Measurements from ENCODE around the gene NAA60. TPM values are rescaled to one million over a fixed set of nuclear protein-coding genes. Genes with fewer than 3 reads are reported as not detected.

NAA60 gene
- total and polyA plus RNA-seq, 12 donors: 16.9 to 96.3 (median 52.3) TPM

DNA sequence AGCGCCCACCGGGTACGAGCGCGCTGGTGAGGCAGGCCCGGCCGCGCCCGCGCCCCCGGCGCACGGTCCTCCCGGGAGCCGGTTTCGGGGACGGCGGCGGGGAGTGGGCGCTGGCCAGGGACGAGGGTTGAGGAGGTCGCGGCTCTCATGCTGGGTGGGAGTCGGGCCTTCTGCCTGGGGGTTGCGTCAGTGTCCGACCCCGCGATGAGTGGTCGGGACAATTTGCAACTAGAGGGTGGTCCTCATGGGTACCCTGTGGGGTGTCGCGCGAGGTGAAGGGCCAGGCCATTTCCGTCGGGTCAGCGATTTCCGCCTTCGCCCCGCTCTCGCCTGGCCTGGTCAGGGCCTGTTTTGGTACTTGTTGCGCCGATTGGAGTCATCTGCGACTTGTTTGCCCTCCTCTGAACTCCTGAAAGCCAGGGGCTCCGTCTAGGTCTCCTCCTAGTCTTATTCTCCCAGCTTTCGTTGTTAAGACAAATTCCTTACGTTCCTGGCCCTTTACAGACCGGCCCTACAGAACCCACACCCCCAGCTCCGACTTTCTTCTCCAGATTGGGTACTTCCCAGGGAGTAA is 14.9 kb downstream of the NAA60 start:
- WGBS, 4 donors: 0 to 1% (median 0%) methylated on average over 8 to 47 of the region's 47 CpGs
- Histone ChIP-seq H3K36me3 (replicated peaks in 1 of 2) (no peaks in the 10 kb centered on the region), H3K4me3 (peak overlapping the region; percentile 7 to 93 (median 56)), H3K27ac (peak overlapping the region; percentile 89 to 99 (median 94)), H3K27me3 (no peaks in the 10 kb centered on the region), H3K4me1 (replicated peaks in 1 of 2) (peaks cover 30 to 51% of the 10 kb centered on the region in 2 donors), H3K9me3 (replicated peaks in 1 of 3) (no peaks in the 10 kb centered on the region)
- no peak for TF ChIP-seq POLR2A (IDR thresholded peaks at IDR 0.05)
- TF ChIP-seq, protein P1, sequence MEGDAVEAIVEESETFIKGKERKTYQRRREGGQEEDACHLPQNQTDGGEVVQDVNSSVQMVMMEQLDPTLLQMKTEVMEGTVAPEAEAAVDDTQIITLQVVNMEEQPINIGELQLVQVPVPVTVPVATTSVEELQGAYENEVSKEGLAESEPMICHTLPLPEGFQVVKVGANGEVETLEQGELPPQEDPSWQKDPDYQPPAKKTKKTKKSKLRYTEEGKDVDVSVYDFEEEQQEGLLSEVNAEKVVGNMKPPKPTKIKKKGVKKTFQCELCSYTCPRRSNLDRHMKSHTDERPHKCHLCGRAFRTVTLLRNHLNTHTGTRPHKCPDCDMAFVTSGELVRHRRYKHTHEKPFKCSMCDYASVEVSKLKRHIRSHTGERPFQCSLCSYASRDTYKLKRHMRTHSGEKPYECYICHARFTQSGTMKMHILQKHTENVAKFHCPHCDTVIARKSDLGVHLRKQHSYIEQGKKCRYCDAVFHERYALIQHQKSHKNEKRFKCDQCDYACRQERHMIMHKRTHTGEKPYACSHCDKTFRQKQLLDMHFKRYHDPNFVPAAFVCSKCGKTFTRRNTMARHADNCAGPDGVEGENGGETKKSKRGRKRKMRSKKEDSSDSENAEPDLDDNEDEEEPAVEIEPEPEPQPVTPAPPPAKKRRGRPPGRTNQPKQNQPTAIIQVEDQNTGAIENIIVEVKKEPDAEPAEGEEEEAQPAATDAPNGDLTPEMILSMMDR (IDR thresholded peaks at IDR 0.05): no peak
- intact Hi-C loops (cut with DNase I): no loop called here
- peak; percentile 34 to 68 (median 44) for DNase-seq

DNA sequence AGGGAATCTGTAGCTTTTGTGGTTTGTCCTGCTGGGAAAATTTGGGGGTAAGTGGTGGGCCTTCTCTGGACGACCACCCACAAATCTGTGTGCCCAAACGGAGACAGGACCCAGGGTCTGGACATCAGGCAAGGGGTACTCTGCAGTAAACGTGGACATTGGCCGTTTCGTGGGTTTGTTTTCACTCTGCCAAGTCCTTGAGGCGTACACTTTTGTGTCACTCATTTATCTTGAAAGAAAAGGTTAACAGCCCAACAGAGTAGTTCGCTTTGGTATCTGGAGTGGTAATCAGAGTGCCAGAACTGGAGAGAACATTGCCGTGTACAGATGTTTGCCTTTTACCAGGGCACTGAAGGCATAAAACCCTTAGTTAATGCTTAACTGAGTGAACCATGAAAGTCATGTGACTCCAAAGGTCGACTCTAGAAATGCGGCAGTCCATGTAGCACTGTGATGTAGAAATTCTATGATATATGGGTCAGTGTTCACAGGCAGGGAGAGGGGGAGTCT is 15.4 kb downstream of the NAA60 start:
- H3K9me3 ChIP-seq (replicated peaks in 1 of 3): no peaks in the 10 kb centered on the region
- WGBS, 4 donors: 1 to 6% (median 4%) methylated on average over 10 of the region's 10 CpGs
- H3K4me3 ChIP-seq: peak overlapping the region; percentile 7 to 93 (median 56)
- TF ChIP-seq POLR2A (IDR thresholded peaks at IDR 0.05): peak in 1 of 2 donors; percentile 44
- TF ChIP-seq, protein P1 (IDR thresholded peaks at IDR 0.05): peak in 1 of 6 experiments; percentile 1
- no peaks in the 10 kb centered on the region for H3K36me3 ChIP-seq (replicated peaks in 1 of 2)
- H3K27ac ChIP-seq: peak overlapping the region; percentile 89 to 99 (median 94)
- intact Hi-C loops (cut with DNase I): no loop called here
- no peaks in the 10 kb centered on the region for H3K27me3 ChIP-seq
- peak in 1 of 7 donors; percentile 60 for DNase-seq
- H3K4me1 ChIP-seq (replicated peaks in 1 of 2): peaks cover 30 to 57% of the 10 kb centered on the region in 2 donors

DNA sequence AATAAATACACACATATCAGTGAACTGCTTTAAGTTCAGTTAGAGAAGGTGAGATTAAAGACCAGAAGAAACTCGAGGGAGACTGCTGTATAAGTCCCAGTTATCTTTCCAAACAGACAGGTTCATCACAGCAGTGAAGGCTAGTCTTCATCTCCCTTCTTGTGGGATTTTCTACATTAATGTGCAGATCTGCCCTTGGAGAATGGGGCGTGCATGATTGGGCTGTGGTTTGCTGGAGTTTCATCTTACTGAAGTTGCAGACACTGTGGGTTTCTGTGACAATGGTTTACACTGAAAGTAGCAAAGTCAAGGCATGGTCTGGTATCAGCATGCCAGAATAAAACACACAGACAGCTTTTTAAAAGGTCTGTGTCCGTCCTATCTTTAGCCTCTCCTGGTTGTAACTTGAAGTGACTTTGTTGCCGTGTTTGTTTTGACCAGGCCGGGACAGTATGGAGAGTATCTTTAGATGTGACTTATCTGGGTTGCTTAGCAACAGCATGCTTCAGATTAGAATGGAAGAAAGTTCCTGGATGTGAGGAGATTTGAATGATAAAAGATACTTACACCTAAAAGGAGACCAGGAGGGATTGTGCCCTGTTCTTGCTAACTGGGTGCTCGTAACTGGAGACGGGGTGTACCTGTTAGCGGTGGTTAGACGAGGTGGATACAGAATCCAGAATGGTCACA is 16.1 kb downstream of the NAA60 start:
- 39 to 53% (median 47%) methylated on average over 9 of the region's 9 CpGs for WGBS, 4 donors
- Histone ChIP-seq H3K4me1 (replicated peaks in 1 of 2) (peaks cover 30 to 63% of the 10 kb centered on the region in 2 donors), H3K27ac (peak overlapping the region in 4 of 5 donors; percentile 89 to 99 (median 94)), H3K4me3 (peak overlapping the region in 2 of 4 donors; percentile 82 to 93), H3K27me3 (no peaks in the 10 kb centered on the region), H3K9me3 (replicated peaks in 1 of 3) (no peaks in the 10 kb centered on the region), H3K36me3 (replicated peaks in 1 of 2) (no peaks in the 10 kb centered on the region)
- intact Hi-C loops (cut with DNase I): no loop called here
- TF ChIP-seq, protein P1 (IDR thresholded peaks at IDR 0.05): no peak
- peak in 1 of 7 donors; percentile 39 for DNase-seq

DNA sequence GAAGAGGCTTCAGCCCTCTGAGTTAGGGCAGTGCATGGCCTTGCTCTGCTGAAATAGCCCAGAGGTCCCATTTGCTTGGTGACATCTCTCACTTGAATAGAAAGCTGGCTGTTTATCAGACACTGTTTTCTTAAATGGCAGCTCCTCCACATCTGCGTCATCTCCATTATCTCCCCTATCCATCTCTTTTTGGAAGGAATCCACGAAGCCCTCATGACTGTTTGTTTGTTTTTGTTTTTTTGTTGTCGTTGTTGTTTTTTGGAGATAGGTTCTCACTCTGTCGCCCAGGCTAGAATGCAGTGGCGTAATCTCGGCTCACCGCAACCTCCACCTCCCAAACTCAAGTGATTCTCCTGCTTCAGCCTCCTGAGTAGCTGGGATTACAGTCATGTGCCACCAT is 16.6 kb downstream of the NAA60 start:
- Histone ChIP-seq H3K36me3 (replicated peaks in 1 of 2) (no peaks in the 10 kb centered on the region), H3K4me1 (replicated peaks in 1 of 2) (peaks cover 30 to 67% of the 10 kb centered on the region in 2 donors), H3K27ac (peak overlapping the region in 4 of 5 donors; percentile 15 to 99 (median 94)), H3K9me3 (replicated peaks in 1 of 3) (no peaks in the 10 kb centered on the region), H3K4me3 (no peak overlapping the region), H3K27me3 (no peaks in the 10 kb centered on the region)
- peak in 1 of 2 donors; percentile 43 for TF ChIP-seq POLR2A (IDR thresholded peaks at IDR 0.05)
- TF ChIP-seq, protein P1 (IDR thresholded peaks at IDR 0.05): no peak
- peak in 1 of 7 donors; percentile 59 for DNase-seq
- 51 to 69% (median 58%) methylated on average over 7 of the region's 7 CpGs for WGBS, 4 donors
- intact Hi-C loops (cut with DNase I): no loop called here

Measured in adrenal gland (tissue), 12 donors.